Smooth muscle cell (in vitro differentiated cells): ENCODE data around the gene DISP3. TPM values are rescaled to one million over a fixed set of nuclear protein-coding genes. Genes with fewer than 3 reads are reported as not detected.
A peak's percentile ranks its signal among the peaks of the same experiment; 100 is the strongest.

ENCODE experiments used
- DNase-seq: peaks from one replicate; lab custom pipeline; 2025; ENCODE audit not compliant: unreplicated experiment; lab: John Stamatoyannopoulos, UW
- H2AFZ ChIP-seq: fragments of 200-600 bp; sonication (generic); 2 replicates; pipeline ENCODE4 v1.6.0; 2016; ENCODE audit warnings: antibody characterized with exemption, low read depth, mild to moderate bottlenecking
- H3F3A ChIP-seq: fragments of 200-600 bp; sonication (generic); 2 replicates; pipeline ENCODE4 v1.6.0; 2017; ENCODE audit warnings: antibody characterized with exemption, low read depth
- H3K27ac ChIP-seq: fragments of 200-600 bp; sonication (generic); 2 replicates; pipeline ENCODE4 v1.5.1; 2016; ENCODE audit warnings: low read depth, mild to moderate bottlenecking
- H3K27me3 ChIP-seq: fragments of 200-600 bp; sonication (generic); 2 replicates; pipeline ENCODE4 v1.6.1; 2016; ENCODE audit warnings: low read depth, mild to moderate bottlenecking
- H3K36me3 ChIP-seq: fragments of 200-600 bp; sonication (generic); 2 replicates; pipeline ENCODE4 v1.5.1; 2016; ENCODE audit warnings: low read depth
- H3K4me1 ChIP-seq: fragments of 200-600 bp; sonication (generic); 2 replicates; pipeline ENCODE4 v1.5.1; 2016; ENCODE audit warnings: low read depth
- H3K4me2 ChIP-seq: fragments of 200-600 bp; sonication (generic); 2 replicates; pipeline ENCODE4 v1.6.0; 2016; ENCODE audit warnings: mild to moderate bottlenecking
- H3K4me3 ChIP-seq: fragments of 200-600 bp; sonication (generic); 2 replicates; pipeline ENCODE4 v1.5.1; 2016; ENCODE audit warnings: mild to moderate bottlenecking
- H3K79me2 ChIP-seq: fragments of 200-600 bp; sonication (generic); 2 replicates; pipeline ENCODE4 v1.6.0; 2016; ENCODE audit warnings: low read depth, mild to moderate bottlenecking
- H3K9ac ChIP-seq: fragments of 200-600 bp; sonication (generic); 2 replicates; pipeline ENCODE4 v1.6.0; 2016; ENCODE audit warnings: low read depth
- H3K9me3 ChIP-seq: fragments of 200-600 bp; sonication (generic); replicated peaks from 2 replicates; pipeline ENCODE4 v1.5.1; 2016; ENCODE audit warnings: low read depth
- H4K20me1 ChIP-seq: fragments of 200-600 bp; sonication (generic); 2 replicates; pipeline ENCODE4 v1.6.0; 2016; ENCODE audit warnings: low read depth
- CTCF ChIP-seq: fragments of 200-600 bp; sonication (generic); IDR thresholded peaks from 2 replicates; pipeline ENCODE4 v1.5.1; 2017; ENCODE audit warnings: borderline replicate concordance, mild to moderate bottlenecking, antibody characterized with exemption; ENCODE audit not compliant: insufficient read depth, poor library complexity, severe bottlenecking
- WGBS: methylation state at CpG from one replicate; pipeline ENCODE4 v1.1.7; 2016; ENCODE audit warnings: low lambda C conversion rate; 5-methylcytosine and 5-hydroxymethylcytosine counted together
- polyA plus RNA-seq: library from polyadenylated mRNA; unstranded; fragments of >200 nt; fragmentation: Nextera tagmentation; extraction: Ambion mirVana; gene quantifications from 2 replicates; pipeline ENCODE4 v1.2.1, GENCODE V29; 2016
- total RNA-seq: library from RNA; depleted of rRNA; stranded (reverse); fragments of >200 nt; gene quantifications from 2 replicates; pipeline ENCODE4 v1.2.3, GENCODE V29; 2014

Gene DISP3
- total and polyA plus RNA-seq, 2 experiments from 2014 or later: 0.17 TPM; not detected in 1

- Histone ChIP-seq H3K4me2 (no peak overlapping the region), H3K9me3 (no peaks in the 10 kb centered on the region), H3K27me3 (peaks cover 15% of the 10 kb centered on the region), H4K20me1 (no peaks in the 10 kb centered on the region), H3K4me1 (peaks cover 18% of the 10 kb centered on the region), H3K79me2 (no peaks in the 10 kb centered on the region), H2AFZ (no peak overlapping the region), H3K36me3 (no peaks in the 10 kb centered on the region), H3K4me3 (no peak overlapping the region), H3K27ac (no peak overlapping the region), H3K9ac (no peak overlapping the region), H3F3A (no peaks in the 10 kb centered on the region)
- WGBS: 92% methylated on average over 6 of the region's 6 CpGs
- TF ChIP-seq CTCF: no peak
- DNase-seq: no peak
Observed at GRCh38 chr1:11562664-11563063, 83.7 kb downstream of the DISP3 start.

GRCh38 chr1:11563560-11564069, 84.7 kb downstream of the DISP3 start:
- WGBS: 15% methylated on average over 14 of the region's 14 CpGs
- H3K27me3 ChIP-seq: peaks cover 5% of the 10 kb centered on the region
- peak overlapping the region; percentile 54 for H3K4me2 ChIP-seq
- no peaks in the 10 kb centered on the region for H3K36me3 ChIP-seq
- no peaks in the 10 kb centered on the region for H3F3A ChIP-seq
- H3K4me3 ChIP-seq: no peak overlapping the region
- no peak overlapping the region for H3K27ac ChIP-seq
- H3K9ac ChIP-seq: no peak overlapping the region
- H2AFZ ChIP-seq: no peak overlapping the region
- H4K20me1 ChIP-seq: no peaks in the 10 kb centered on the region
- DNase-seq: no peak
- no peak for TF ChIP-seq CTCF
- H3K4me1 ChIP-seq: peaks cover 10% of the 10 kb centered on the region
- no peaks in the 10 kb centered on the region for H3K9me3 ChIP-seq
- no peaks in the 10 kb centered on the region for H3K79me2 ChIP-seq

- Histone ChIP-seq H3K9ac (no peak overlapping the region), H3K36me3 (no peaks in the 10 kb centered on the region), H3K4me3 (no peak overlapping the region), H2AFZ (no peak overlapping the region), H3K4me1 (peaks cover 10% of the 10 kb centered on the region), H3K27ac (no peak overlapping the region), H3K27me3 (no peaks in the 10 kb centered on the region), H3K79me2 (no peaks in the 10 kb centered on the region), H3K9me3 (no peaks in the 10 kb centered on the region), H4K20me1 (no peaks in the 10 kb centered on the region), H3F3A (no peaks in the 10 kb centered on the region), H3K4me2 (no peak overlapping the region)
- WGBS: 83% methylated on average over 5 of the region's 5 CpGs
- no peak for DNase-seq
- no peak for TF ChIP-seq CTCF
Observed at GRCh38 chr1:11564237-11564636, 85.3 kb downstream of the DISP3 start.
